ENCODE data around the gene AAK1. TPM values are rescaled to one million over a fixed set of nuclear protein-coding genes. Genes with fewer than 3 reads are reported as not detected.

The AAK1 gene
- total RNA-seq, 4 donors from 2014 or later, result 28.0 to 35.5 (median 32.8) TPM

DNA sequence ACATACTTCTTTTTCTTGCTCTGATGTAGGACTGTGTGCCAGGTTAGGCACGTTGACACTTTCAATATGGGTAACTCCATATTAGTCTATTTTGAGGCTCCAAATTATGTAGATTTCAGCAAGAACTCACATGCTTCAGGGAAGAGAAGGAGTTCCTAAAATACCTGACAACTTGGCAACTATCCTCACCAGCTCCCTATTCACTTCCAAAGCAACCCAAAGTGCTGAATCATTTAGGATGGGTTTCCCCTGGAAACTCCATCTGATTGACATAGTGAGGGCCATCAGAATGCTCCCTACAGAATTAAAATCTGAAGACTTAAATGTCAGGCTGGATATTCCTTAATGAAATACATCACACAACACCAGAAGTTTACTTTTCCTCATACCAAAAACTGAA, 173.8 kb downstream of the AAK1 start:
- WGBS, 2 donors, result 18 to 29% methylated on average over 1 of the region's 1 CpG
- intact Hi-C loops (cut with DNase I), result no loop called here

DNA sequence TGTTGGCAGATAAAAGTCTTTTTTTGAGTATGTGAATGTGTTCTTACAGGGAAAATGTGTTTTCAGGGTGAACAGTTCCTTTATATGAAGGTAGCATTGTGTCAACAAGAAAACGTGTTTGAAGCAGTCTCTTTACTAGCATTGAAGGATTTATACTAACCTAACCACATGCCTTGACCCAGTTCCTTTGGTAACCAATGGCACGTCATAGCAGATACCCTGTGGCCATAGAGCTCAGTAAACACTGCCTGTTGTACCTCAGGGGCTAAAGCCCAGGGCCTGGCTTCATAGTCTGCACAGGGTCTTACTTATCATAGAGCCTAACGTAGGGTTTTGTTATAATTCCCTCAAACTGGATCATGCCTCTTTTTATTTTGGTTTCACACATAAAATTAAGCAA, 174.2 kb downstream of the AAK1 start:
- intact Hi-C loops (cut with DNase I), result no loop called here
- no peaks in the 10 kb centered on the region for H3K9me3 ChIP-seq
- 36 to 61% methylated on average over 3 of the region's 3 CpGs for WGBS, 2 donors
- H3K4me1 ChIP-seq, result peaks cover 0 to 17% (median 1%) of the 10 kb centered on the region in 3 donors
- DNase-seq, result no peak
- no peak overlapping the region for H3K4me3 ChIP-seq
- TF ChIP-seq POLR2A (IDR thresholded peaks at IDR 0.05) (no peak), CTCF (IDR thresholded peaks at IDR 0.05) (no peak)
- peaks cover 0 to 18% (median 0%) of the 10 kb centered on the region in 3 donors for H3K36me3 ChIP-seq
- peak overlapping the region in 1 of 4 donors; percentile 41 for H3K27ac ChIP-seq
- H3K27me3 ChIP-seq, result no peaks in the 10 kb centered on the region

More for the DNA sequence above, 173.8 kb downstream of the AAK1 start:
- peaks cover 0 to 13% (median 0%) of the 10 kb centered on the region in 3 donors for H3K4me1 ChIP-seq
- H3K27ac ChIP-seq, result peak overlapping the region in 1 of 4 donors; percentile 41
- H3K9me3 ChIP-seq, result no peaks in the 10 kb centered on the region
- H3K4me3 ChIP-seq, result no peak overlapping the region
- peaks cover 0 to 20% (median 0%) of the 10 kb centered on the region in 3 donors for H3K36me3 ChIP-seq
- TF ChIP-seq CTCF (IDR thresholded peaks at IDR 0.05) (no peak), POLR2A (IDR thresholded peaks at IDR 0.05) (no peak)
- DNase-seq, result no peak
- no peaks in the 10 kb centered on the region for H3K27me3 ChIP-seq

DNA sequence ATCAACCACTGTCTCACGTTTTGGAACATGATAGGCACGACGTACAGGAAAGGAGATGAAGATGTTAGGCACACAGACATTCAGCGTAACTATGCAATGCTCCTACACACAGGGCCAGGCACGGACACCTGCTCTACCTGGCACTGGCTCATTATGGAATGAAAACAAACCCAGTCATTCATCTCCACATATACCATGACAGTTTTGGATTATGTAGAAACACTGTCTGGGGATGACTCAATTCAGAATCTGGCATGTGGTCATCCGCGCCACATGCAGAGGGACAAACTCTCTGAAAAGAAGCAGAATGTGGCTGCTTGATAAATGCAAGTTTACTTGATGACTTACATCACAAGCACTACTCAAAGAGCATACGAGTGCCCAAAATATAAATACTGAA, 176.8 kb downstream of the AAK1 start:
- Histone ChIP-seq H3K36me3 (peaks cover 0 to 18% (median 0%) of the 10 kb centered on the region in 3 donors), H3K4me3 (no peak overlapping the region), H3K9me3 (no peaks in the 10 kb centered on the region), H3K27ac (no peak overlapping the region), H3K4me1 (peaks cover 0 to 21% (median 5%) of the 10 kb centered on the region in 3 donors), H3K27me3 (no peaks in the 10 kb centered on the region)
- WGBS, 2 donors, result 83 to 87% methylated on average over 8 of the region's 8 CpGs
- intact Hi-C loops (cut with DNase I), result no loop called here
- TF ChIP-seq CTCF (IDR thresholded peaks at IDR 0.05) (no peak), POLR2A (IDR thresholded peaks at IDR 0.05) (no peak)
- DNase-seq, result no peak

- no peak for TF ChIP-seq POLR2A (IDR thresholded peaks at IDR 0.05)
- no peak for TF ChIP-seq CTCF (IDR thresholded peaks at IDR 0.05)
- intact Hi-C loops (cut with DNase I), result no loop called here
- H3K27ac ChIP-seq, result peak overlapping the region; percentile 38 to 75 (median 56)
- WGBS, 2 donors, result 80 to 85% methylated on average over 6 to 11 of the region's 14 CpGs
- peaks cover 0 to 21% (median 5%) of the 10 kb centered on the region in 3 donors for H3K4me1 ChIP-seq
- H3K9me3 ChIP-seq, result no peaks in the 10 kb centered on the region
- peaks cover 0 to 18% (median 0%) of the 10 kb centered on the region in 3 donors for H3K36me3 ChIP-seq
- no peaks in the 10 kb centered on the region for H3K27me3 ChIP-seq
- DNase-seq, result no peak
- H3K4me3 ChIP-seq, result no peak overlapping the region
These were observed 177.8 kb downstream of the AAK1 start for GRCh38 chr2:69465513-69466456.

DNA sequence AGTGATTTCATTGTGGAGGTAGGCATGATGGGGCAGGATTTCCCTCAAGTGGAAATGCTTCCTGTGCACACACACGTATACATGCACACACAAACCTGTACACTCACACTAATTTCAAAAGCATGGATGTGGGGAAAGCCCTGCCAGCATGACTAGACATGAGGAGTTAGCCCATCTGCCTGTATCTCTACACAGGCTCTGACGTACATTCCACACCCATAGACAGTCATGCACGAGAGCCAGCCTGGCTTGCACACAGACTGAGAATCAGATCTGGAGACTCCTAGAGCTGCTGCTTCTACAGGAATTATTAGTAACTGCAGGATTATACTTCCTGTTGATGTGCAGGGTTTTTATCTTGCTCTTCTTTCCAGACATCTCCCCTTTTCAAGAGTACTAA, 179.0 kb downstream of the AAK1 start:
- WGBS, 2 donors, result 23 to 36% methylated on average over 3 of the region's 3 CpGs
- no peaks in the 10 kb centered on the region for H3K27me3 ChIP-seq

More for the DNA sequence above, 179.0 kb downstream of the AAK1 start:
- no peak overlapping the region for H3K4me3 ChIP-seq
- peak overlapping the region; percentile 38 to 75 (median 56) for H3K27ac ChIP-seq
- H3K36me3 ChIP-seq, result peaks cover 0 to 18% (median 0%) of the 10 kb centered on the region in 3 donors
- DNase-seq, result peak; percentile 6
- H3K9me3 ChIP-seq, result no peaks in the 10 kb centered on the region
- intact Hi-C loops (cut with DNase I), result no loop called here
- H3K4me1 ChIP-seq, result peaks cover 0 to 21% (median 5%) of the 10 kb centered on the region in 3 donors
- TF ChIP-seq CTCF (IDR thresholded peaks at IDR 0.05) (peak in 2 of 6 experiments; percentile 23 to 41), POLR2A (IDR thresholded peaks at IDR 0.05) (no peak)

All from esophagus squamous epithelium (tissue), 5 donors.